ENCODE data around the gene MTMR3.

DNA sequence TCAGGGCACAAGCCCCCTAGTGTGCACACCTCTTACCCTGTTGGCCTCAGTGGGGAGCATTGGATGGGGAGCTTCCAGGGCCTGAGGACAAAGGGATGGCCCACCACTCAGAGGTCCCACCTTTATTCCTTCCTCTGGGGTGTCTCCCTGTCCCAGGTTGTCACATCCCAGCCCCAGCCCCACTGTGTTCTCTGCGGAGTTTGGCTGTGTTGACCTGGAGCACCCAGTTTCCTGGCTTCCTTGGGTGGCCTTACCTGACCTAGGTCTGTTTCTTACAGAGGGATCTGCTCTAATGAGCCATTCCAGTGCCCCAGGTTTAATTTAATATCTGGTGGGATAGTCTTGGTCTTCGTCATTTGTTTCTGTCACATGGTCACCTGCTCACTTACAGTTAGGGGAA, 158.5 kb downstream of the MTMR3 start:
- TF ChIP-seq, protein P1, sequence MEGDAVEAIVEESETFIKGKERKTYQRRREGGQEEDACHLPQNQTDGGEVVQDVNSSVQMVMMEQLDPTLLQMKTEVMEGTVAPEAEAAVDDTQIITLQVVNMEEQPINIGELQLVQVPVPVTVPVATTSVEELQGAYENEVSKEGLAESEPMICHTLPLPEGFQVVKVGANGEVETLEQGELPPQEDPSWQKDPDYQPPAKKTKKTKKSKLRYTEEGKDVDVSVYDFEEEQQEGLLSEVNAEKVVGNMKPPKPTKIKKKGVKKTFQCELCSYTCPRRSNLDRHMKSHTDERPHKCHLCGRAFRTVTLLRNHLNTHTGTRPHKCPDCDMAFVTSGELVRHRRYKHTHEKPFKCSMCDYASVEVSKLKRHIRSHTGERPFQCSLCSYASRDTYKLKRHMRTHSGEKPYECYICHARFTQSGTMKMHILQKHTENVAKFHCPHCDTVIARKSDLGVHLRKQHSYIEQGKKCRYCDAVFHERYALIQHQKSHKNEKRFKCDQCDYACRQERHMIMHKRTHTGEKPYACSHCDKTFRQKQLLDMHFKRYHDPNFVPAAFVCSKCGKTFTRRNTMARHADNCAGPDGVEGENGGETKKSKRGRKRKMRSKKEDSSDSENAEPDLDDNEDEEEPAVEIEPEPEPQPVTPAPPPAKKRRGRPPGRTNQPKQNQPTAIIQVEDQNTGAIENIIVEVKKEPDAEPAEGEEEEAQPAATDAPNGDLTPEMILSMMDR (IDR thresholded peaks at IDR 0.05 in 4 of 5, conservative IDR thresholded peaks at IDR 0.05 in 1 of 5) = no peak
- TF ChIP-seq POLR2A (IDR thresholded peaks at IDR 0.05) = no peak

Measured in gastrocnemius medialis (tissue), 4 donors.